Loucy (cell line): ENCODE measurements around the gene GIGYF1.

Experiments used
- H2AFZ ChIP-seq: fragments of 200-600 bp; sonication (generic); 2 replicates; pipeline ENCODE4 v1.6.0; 2016; ENCODE audit warnings: antibody characterized with exemption, mild to moderate bottlenecking, low read length, moderate library complexity
- H3F3A ChIP-seq: fragments of 200-600 bp; 2 replicates; pipeline ENCODE4 v1.6.0; 2016; ENCODE audit warnings: antibody characterized with exemption, low read depth, mild to moderate bottlenecking
- H3K27me3 ChIP-seq: fragments of 200-600 bp; sonication (generic); 2 replicates; pipeline ENCODE4 v1.6.1; 2014; ENCODE audit warnings: low read length, mild to moderate bottlenecking; ENCODE audit not compliant: insufficient read depth, poor library complexity, severe bottlenecking
- H3K36me3 ChIP-seq: fragments of 200-600 bp; sonication (generic); 2 replicates; pipeline ENCODE4 v1.6.1; 2016; ENCODE audit warnings: low read length; ENCODE audit not compliant: insufficient read depth
- H3K4me1 ChIP-seq: fragments of 200-600 bp; sonication (generic); 2 replicates; pipeline ENCODE4 v1.5.1; 2014; ENCODE audit warnings: low read length, mild to moderate bottlenecking; ENCODE audit not compliant: insufficient read depth, poor library complexity, severe bottlenecking
- H3K4me2 ChIP-seq: fragments of 200-600 bp; sonication (generic); 2 replicates; pipeline ENCODE4 v1.6.0; 2014; ENCODE audit warnings: antibody characterized with exemption, low read length, low read depth, mild to moderate bottlenecking; ENCODE audit not compliant: poor library complexity, severe bottlenecking
- H3K4me3 ChIP-seq: fragments of 200-600 bp; sonication (generic); 2 replicates; pipeline ENCODE4 v1.5.1; 2014; ENCODE audit warnings: low read length, mild to moderate bottlenecking, mixed read lengths; ENCODE audit not compliant: poor library complexity, severe bottlenecking
- H3K79me2 ChIP-seq: fragments of 200-600 bp; sonication (generic); 2 replicates; pipeline ENCODE4 v1.6.1; 2014; ENCODE audit warnings: low read length; ENCODE audit not compliant: insufficient read depth
- H3K9ac ChIP-seq: fragments of 200-600 bp; sonication (generic); 2 replicates; pipeline ENCODE4 v1.6.0; 2014; ENCODE audit warnings: mild to moderate bottlenecking, low read depth, low read length, moderate library complexity; ENCODE audit not compliant: poor library complexity, severe bottlenecking
- H3K9me2 ChIP-seq: fragments of 200-600 bp; sonication (generic); replicated peaks from 2 replicates; pipeline ENCODE4 v1.6.1; 2016; ENCODE audit warnings: low read depth, low read length, mixed read lengths
- H3K9me3 ChIP-seq: fragments of 200-600 bp; sonication (generic); 2 replicates; pipeline ENCODE4 v1.6.1; 2014; ENCODE audit warnings: mild to moderate bottlenecking, antibody characterized with exemption, low read length, low read depth; ENCODE audit not compliant: insufficient read depth
- H4K20me1 ChIP-seq: fragments of 200-600 bp; sonication (generic); 2 replicates; pipeline ENCODE4 v1.6.0; 2014; ENCODE audit warnings: antibody characterized with exemption, low read length, mild to moderate bottlenecking; ENCODE audit not compliant: insufficient read depth, poor library complexity, severe bottlenecking
- CTCF ChIP-seq: fragments of 200-600 bp; sonication (generic); conservative IDR thresholded peaks from 2 replicates; pipeline ENCODE4 v1.5.1; 2014; ENCODE audit warnings: mild to moderate bottlenecking, antibody characterized with exemption, low read length
- EZH2phosphoT487 ChIP-seq: fragments of 200-600 bp; IDR thresholded peaks from 2 replicates; pipeline ENCODE4 v1.6.1; 2018; ENCODE audit warnings: antibody characterized with exemption, mild to moderate bottlenecking, moderate library complexity, borderline replicate concordance

Gene GIGYF1

DNA sequence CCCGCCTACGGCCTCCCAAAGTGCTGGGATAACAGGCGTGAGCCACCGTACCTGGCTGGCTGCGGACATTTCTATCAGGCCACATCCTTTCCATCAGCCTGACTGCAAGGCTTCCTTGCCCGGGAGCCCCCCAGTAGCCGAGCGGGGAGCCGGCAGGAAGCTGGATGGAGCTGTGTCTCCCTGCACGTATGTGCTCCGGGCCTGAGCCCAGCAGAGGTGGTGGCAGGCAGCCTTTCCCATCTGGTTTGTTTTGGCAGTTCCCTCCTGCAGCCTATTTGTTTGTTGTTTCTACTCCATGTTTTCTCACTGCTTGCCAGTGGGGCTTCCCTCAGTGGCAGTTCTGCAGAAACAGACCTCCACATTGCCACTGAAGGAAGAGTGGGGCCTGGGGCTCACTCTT, 17.3 kb upstream of the GIGYF1 start:
- peaks cover 12% of the 10 kb centered on the region for H4K20me1 ChIP-seq
- peaks cover 12% of the 10 kb centered on the region for H3K4me1 ChIP-seq
- TF ChIP-seq EZH2phosphoT487 (no peak), CTCF (no peak)
- H3K4me2 ChIP-seq, result no peak overlapping the region
- H3K27me3 ChIP-seq, result no peaks in the 10 kb centered on the region
- no peaks in the 10 kb centered on the region for H3K36me3 ChIP-seq
- no peaks in the 10 kb centered on the region for H3K9me3 ChIP-seq
- no peak overlapping the region for H2AFZ ChIP-seq
- no peaks in the 10 kb centered on the region for H3F3A ChIP-seq
- H3K4me3 ChIP-seq, result no peak overlapping the region
- no peak overlapping the region for H3K9ac ChIP-seq
- peaks cover 24% of the 10 kb centered on the region for H3K79me2 ChIP-seq
- no peaks in the 10 kb centered on the region for H3K9me2 ChIP-seq

DNA sequence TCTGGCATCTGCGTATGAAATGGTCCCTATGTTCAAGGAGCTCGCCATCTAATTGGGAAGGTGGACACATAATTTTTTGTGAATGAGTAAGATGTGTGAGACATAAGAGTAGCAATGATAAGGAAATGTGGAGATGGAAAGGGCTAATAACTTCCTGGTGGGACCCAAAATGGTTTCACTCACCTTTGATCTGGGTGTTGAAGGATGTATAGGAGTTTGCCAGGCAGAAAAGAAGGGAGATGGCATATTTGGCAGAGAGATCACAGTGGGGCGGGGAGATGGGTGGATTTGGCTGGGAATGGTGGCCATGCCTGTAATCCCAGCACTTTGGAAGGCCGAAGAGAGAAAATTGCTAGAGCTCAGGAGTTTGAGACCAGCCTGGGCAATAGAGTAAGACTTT, 16.4 kb upstream of the GIGYF1 start:
- no peaks in the 10 kb centered on the region for H3K9me3 ChIP-seq
- H3K9ac ChIP-seq, result no peak overlapping the region
- no peaks in the 10 kb centered on the region for H3F3A ChIP-seq
- H3K4me3 ChIP-seq, result no peak overlapping the region
- no peaks in the 10 kb centered on the region for H3K36me3 ChIP-seq
- no peak overlapping the region for H3K4me2 ChIP-seq
- peaks cover 28% of the 10 kb centered on the region for H3K79me2 ChIP-seq
- H2AFZ ChIP-seq, result no peak overlapping the region
- H3K4me1 ChIP-seq, result peaks cover 13% of the 10 kb centered on the region
- TF ChIP-seq EZH2phosphoT487 (no peak), CTCF (no peak)
- H3K27me3 ChIP-seq, result no peaks in the 10 kb centered on the region
- H3K9me2 ChIP-seq, result no peaks in the 10 kb centered on the region
- peaks cover 12% of the 10 kb centered on the region for H4K20me1 ChIP-seq

- Histone ChIP-seq H3K36me3 (no peaks in the 10 kb centered on the region), H3K4me2 (peak overlapping the region; percentile 97), H3K9me2 (no peaks in the 10 kb centered on the region), H3F3A (no peaks in the 10 kb centered on the region), H3K4me1 (peaks cover 18% of the 10 kb centered on the region), H3K27me3 (no peaks in the 10 kb centered on the region), H3K4me3 (no peak overlapping the region), H3K79me2 (peaks cover 28% of the 10 kb centered on the region), H3K9ac (no peak overlapping the region), H2AFZ (no peak overlapping the region), H4K20me1 (peaks cover 12% of the 10 kb centered on the region), H3K9me3 (no peaks in the 10 kb centered on the region)
- TF ChIP-seq EZH2phosphoT487 (no peak), CTCF (no peak)
Measured at GRCh38 chr7:100708395-100708794, 14.3 kb upstream of the GIGYF1 start.
